Measurements from ENCODE around the gene CYP2A6. TPM values are rescaled to one million over a fixed set of nuclear protein-coding genes. Genes with fewer than 3 reads are reported as not detected.
"Not testable (repeated sequence)": the region's sequence is repeated elsewhere in the genome, so short reads cannot be mapped to it uniquely, and the experiment has no call there.

CYP2A6 gene
- total RNA-seq, 2 donors from 2014 or later, result not detected

- no peak for DNase-seq (ENCODE audit: low spot score)
- no peaks in the 10 kb centered on the region for H3K27me3 ChIP-seq (replicated peaks; ENCODE audit: insufficient read depth)
- no peak for TF ChIP-seq CTCF (IDR thresholded peaks at IDR 0.05)
- H3K4me1 ChIP-seq (ENCODE audit: control insufficient read depth in 1 of 2, low read depth in 2 of 2), result peaks cover 20 to 32% of the 10 kb centered on the region in 2 donors
- H3K36me3 ChIP-seq, result peaks cover 2% of the 10 kb centered on the region
- H3K27ac ChIP-seq, result no peak overlapping the region
- H3K9me3 ChIP-seq, result no peaks in the 10 kb centered on the region
- H3K4me3 ChIP-seq, result no peak overlapping the region
- ATAC-seq (ENCODE audit: insufficient number of reproducible peaks, low FRiP score, low read depth), result no peak
Measured at GRCh38 chr19:40822161-40822560, 28.1 kb downstream of the CYP2A6 start.

- ATAC-seq (ENCODE audit: insufficient number of reproducible peaks, low FRiP score, low read depth), result peak; percentile 38
- not testable (repeated sequence) for H3K4me3 ChIP-seq; DNase-seq (ENCODE audit: low spot score); H3K27ac ChIP-seq; H3K36me3 ChIP-seq; H3K27me3 ChIP-seq (replicated peaks; ENCODE audit: insufficient read depth); H3K9me3 ChIP-seq
- peak; percentile 91 for TF ChIP-seq CTCF (IDR thresholded peaks at IDR 0.05)
- H3K4me1 ChIP-seq (ENCODE audit: control insufficient read depth in 1 of 2, low read depth in 2 of 2), result peaks cover 20 to 32% of the 10 kb centered on the region in 2 donors
Measured at GRCh38 chr19:40819479-40820234, 30.6 kb downstream of the CYP2A6 start.

- Histone ChIP-seq H3K4me3 (peak overlapping the region; percentile 65), H3K4me1 (ENCODE audit: control insufficient read depth in 1 of 2, low read depth in 2 of 2) (peaks cover 20 to 35% of the 10 kb centered on the region in 2 donors)
- ATAC-seq (ENCODE audit: insufficient number of reproducible peaks, low FRiP score, low read depth); H3K36me3 ChIP-seq; DNase-seq (ENCODE audit: low spot score); H3K9me3 ChIP-seq; H3K27ac ChIP-seq; H3K27me3 ChIP-seq (replicated peaks; ENCODE audit: insufficient read depth): not testable (repeated sequence)
- TF ChIP-seq CTCF (IDR thresholded peaks at IDR 0.05), result peak; percentile 40
Measured at GRCh38 chr19:40818480-40819399, 31.5 kb downstream of the CYP2A6 start.

- Histone ChIP-seq H3K4me3 (no peak overlapping the region), H3K27me3 (replicated peaks; ENCODE audit: insufficient read depth) (no peaks in the 10 kb centered on the region), H3K4me1 (ENCODE audit: control insufficient read depth in 1 of 2, low read depth in 2 of 2) (peaks cover 17 to 45% of the 10 kb centered on the region in 2 donors), H3K9me3 (no peaks in the 10 kb centered on the region), H3K27ac (no peak overlapping the region), H3K36me3 (no peaks in the 10 kb centered on the region)
- DNase-seq (ENCODE audit: low spot score) (no peak), ATAC-seq (ENCODE audit: insufficient number of reproducible peaks, low FRiP score, low read depth) (no peak)
- TF ChIP-seq CTCF (IDR thresholded peaks at IDR 0.05), result no peak
Measured at GRCh38 chr19:40815223-40815622, 35.0 kb downstream of the CYP2A6 start.

GRCh38 chr19:40813182-40813581 is 37.1 kb downstream of the CYP2A6 start:
- peaks cover 10 to 39% of the 10 kb centered on the region in 2 donors for H3K4me1 ChIP-seq (ENCODE audit: control insufficient read depth in 1 of 2, low read depth in 2 of 2)
- H3K27ac ChIP-seq, result no peak overlapping the region
- H3K36me3 ChIP-seq, result peaks cover 10% of the 10 kb centered on the region
- DNase-seq (ENCODE audit: low spot score) (no peak), ATAC-seq (ENCODE audit: insufficient number of reproducible peaks, low FRiP score, low read depth) (no peak)
- no peak for TF ChIP-seq CTCF (IDR thresholded peaks at IDR 0.05)
- no peak overlapping the region for H3K4me3 ChIP-seq
- H3K9me3 ChIP-seq, result no peaks in the 10 kb centered on the region
- H3K27me3 ChIP-seq (replicated peaks; ENCODE audit: insufficient read depth), result no peaks in the 10 kb centered on the region

GRCh38 chr19:40812571-40812970 is 37.7 kb downstream of the CYP2A6 start:
- Histone ChIP-seq H3K4me1 (ENCODE audit: control insufficient read depth in 1 of 2, low read depth in 2 of 2) (peaks cover 10 to 42% of the 10 kb centered on the region in 2 donors), H3K36me3 (peaks cover 15% of the 10 kb centered on the region)
- H3K27ac ChIP-seq; ATAC-seq (ENCODE audit: insufficient number of reproducible peaks, low FRiP score, low read depth); DNase-seq (ENCODE audit: low spot score); H3K4me3 ChIP-seq; H3K9me3 ChIP-seq; H3K27me3 ChIP-seq (replicated peaks; ENCODE audit: insufficient read depth): not testable (repeated sequence)

Data from thoracic aorta (tissue), 2 donors.